ENCODE measurements around the gene GOLM1. TPM values are rescaled to one million over a fixed set of nuclear protein-coding genes. Genes with fewer than 3 reads are reported as not detected.

Gene GOLM1
- total RNA-seq, 3 donors from 2014 or later (not counting 1 experiment from before 2014, with no cell fraction given) = 12.9 to 24.4 (median 20.2) TPM

GRCh38 chr9:86079865-86080469 lies 19.4 kb downstream of the GOLM1 start:
- Mint-ChIP-seq H3K9me3 (no peaks in the 10 kb centered on the region), H3K4me1 (peaks cover 9 to 16% of the 10 kb centered on the region in 2 donors), H3K36me3 (no peaks in the 10 kb centered on the region), H3K27me3 (ENCODE audit: low read depth in 2 of 2) (no peaks in the 10 kb centered on the region), H3K4me3 (no peak overlapping the region), H3K27ac (no peak overlapping the region)
- Histone ChIP-seq H3K27me3 (ENCODE audit: control insufficient read depth, insufficient read depth, low read length) (no peaks in the 10 kb centered on the region), H3K4me3 (ENCODE audit: low read length) (no peak overlapping the region), H3K9me3 (ENCODE audit: control insufficient read depth, insufficient read depth, low read length) (no peaks in the 10 kb centered on the region), H3K36me3 (ENCODE audit: control insufficient read depth, insufficient read depth, low read length) (no peaks in the 10 kb centered on the region), H3K4me1 (ENCODE audit: control insufficient read depth, insufficient read depth, low read length) (peaks cover 5% of the 10 kb centered on the region), H3K27ac (ENCODE audit: low read length) (no peak overlapping the region)
- TF ChIP-seq CTCF (IDR thresholded peaks at IDR 0.05) = no peak
- DNase-seq (no peak), ATAC-seq (no peak)
- intact Hi-C loops (cut with micrococcal nuclease) = no loop called here
- 85% methylated on average over 5 of the region's 5 CpGs for WGBS (ENCODE audit: insufficient coverage)

- Mint-ChIP-seq H3K36me3 (no peaks in the 10 kb centered on the region), H3K27ac (no peak overlapping the region), H3K27me3 (ENCODE audit: low read depth in 2 of 2) (no peaks in the 10 kb centered on the region), H3K9me3 (no peaks in the 10 kb centered on the region), H3K4me1 (peaks cover 15 to 22% of the 10 kb centered on the region in 2 donors), H3K4me3 (no peak overlapping the region)
- intact Hi-C loops (cut with micrococcal nuclease) = no loop called here
- Histone ChIP-seq H3K4me3 (ENCODE audit: low read length) (no peak overlapping the region), H3K27me3 (ENCODE audit: control insufficient read depth, insufficient read depth, low read length) (no peaks in the 10 kb centered on the region), H3K36me3 (ENCODE audit: control insufficient read depth, insufficient read depth, low read length) (no peaks in the 10 kb centered on the region), H3K27ac (ENCODE audit: low read length) (no peak overlapping the region), H3K4me1 (ENCODE audit: control insufficient read depth, insufficient read depth, low read length) (peaks cover 11% of the 10 kb centered on the region), H3K9me3 (ENCODE audit: control insufficient read depth, insufficient read depth, low read length) (no peaks in the 10 kb centered on the region)
- ATAC-seq (no peak), DNase-seq (no peak)
- TF ChIP-seq CTCF (IDR thresholded peaks at IDR 0.05) = no peak
- 95% methylated on average over 8 of the region's 10 CpGs for whole genome bisulfite sequencing (ENCODE audit: insufficient coverage)
These were observed 19.9 kb downstream of the GOLM1 start for GRCh38 chr9:86079421-86079831.

- intact Hi-C loops (cut with micrococcal nuclease) = no loop called here
- Mint-ChIP-seq H3K27me3 (ENCODE audit: low read depth in 2 of 2) (no peaks in the 10 kb centered on the region), H3K9me3 (no peaks in the 10 kb centered on the region), H3K27ac (no peak overlapping the region), H3K4me3 (no peak overlapping the region), H3K36me3 (no peaks in the 10 kb centered on the region), H3K4me1 (peaks cover 17 to 27% of the 10 kb centered on the region in 2 donors)
- 86% methylated on average over 8 of the region's 8 CpGs for WGBS (ENCODE audit: insufficient coverage)
- no peak for TF ChIP-seq CTCF (IDR thresholded peaks at IDR 0.05)
- DNase-seq (no peak), ATAC-seq (no peak)
- no peaks in the 10 kb centered on the region for H3K27me3 ChIP-seq (ENCODE audit: control insufficient read depth, insufficient read depth, low read length)
- no peaks in the 10 kb centered on the region for H3K36me3 ChIP-seq (ENCODE audit: control insufficient read depth, insufficient read depth, low read length)
- H3K9me3 ChIP-seq (ENCODE audit: control insufficient read depth, insufficient read depth, low read length) = no peaks in the 10 kb centered on the region
- H3K27ac ChIP-seq (ENCODE audit: low read length) = no peak overlapping the region
- H3K4me1 ChIP-seq (ENCODE audit: control insufficient read depth, insufficient read depth, low read length) = peaks cover 16% of the 10 kb centered on the region
- no peak overlapping the region for H3K4me3 ChIP-seq (ENCODE audit: low read length)
These were observed 20.6 kb downstream of the GOLM1 start for GRCh38 chr9:86078731-86079130.

GRCh38 chr9:86077276-86077675 lies 22.1 kb downstream of the GOLM1 start:
- DNase-seq = no peak
- H3K4me1 ChIP-seq (ENCODE audit: control insufficient read depth, insufficient read depth, low read length) = peaks cover 20% of the 10 kb centered on the region
- H3K27me3 ChIP-seq (ENCODE audit: control insufficient read depth, insufficient read depth, low read length) = no peaks in the 10 kb centered on the region
- no peak for ATAC-seq
- no peaks in the 10 kb centered on the region for H3K9me3 ChIP-seq (ENCODE audit: control insufficient read depth, insufficient read depth, low read length)
- Mint-ChIP-seq H3K9me3 (no peaks in the 10 kb centered on the region), H3K4me3 (no peak overlapping the region), H3K27me3 (ENCODE audit: low read depth in 2 of 2) (no peaks in the 10 kb centered on the region), H3K4me1 (peaks cover 17 to 33% of the 10 kb centered on the region in 2 donors), H3K36me3 (no peaks in the 10 kb centered on the region), H3K27ac (no peak overlapping the region)
- H3K4me3 ChIP-seq (ENCODE audit: low read length) = no peak overlapping the region
- 93% methylated on average over 13 of the region's 13 CpGs for WGBS (ENCODE audit: insufficient coverage)
- no peak for TF ChIP-seq CTCF (IDR thresholded peaks at IDR 0.05)
- H3K36me3 ChIP-seq (ENCODE audit: control insufficient read depth, insufficient read depth, low read length) = no peaks in the 10 kb centered on the region
- no peak overlapping the region for H3K27ac ChIP-seq (ENCODE audit: low read length)
- intact Hi-C loops (cut with micrococcal nuclease) = no loop called here
